Measurements from ENCODE around the gene TEFM. TPM values are rescaled to one million over a fixed set of nuclear protein-coding genes. Genes with fewer than 3 reads are reported as not detected.

TEFM gene
- total and polyA plus RNA-seq, 2 of the 8 experiments (the other 6 are each of a cell fraction or from before 2014, with no cell fraction given), result 6.1 to 10.9 TPM

GRCh38 chr17:30854146-30854545 is 51.9 kb downstream of the TEFM start (continued):
- TF ChIP-seq EGR1 (IDR thresholded peaks at IDR 0.05; ENCODE audit: borderline replicate concordance, low read depth, low read length), result no peak

Small RNA genes lying within 50 kb of the gene (small RNA-seq; reads per million reads assigned to genes)
- gene RNU6-298P (ENCODE audit: insufficient read depth), result not detected

Other genes starting within 250 kb of the TEFM start
- 21.0 and 22.7 TPM in 2 replicates for gene CRLF3, start 81.5 kb downstream of the TEFM start, total RNA-seq (2021; fragmentation: NEBNext Ultra II Directional; extraction: Animal tissue kit (Norgen Biotek cat#: 25700))
- gene CRLF3, start 81.5 kb downstream of the TEFM start, polyA plus RNA-seq (2011; rRNA removed), result 8.7 and 12.7 TPM in 2 replicates
- gene ATAD5, start 74.3 kb downstream of the TEFM start, total RNA-seq (2021; fragmentation: NEBNext Ultra II Directional; extraction: Animal tissue kit (Norgen Biotek cat#: 25700)), result 25.6 and 30.0 TPM in 2 replicates
- gene ATAD5, start 74.3 kb downstream of the TEFM start, polyA plus RNA-seq (2011; rRNA removed), result 3.0 and 3.5 TPM in 2 replicates
- 0.76 and 1.1 TPM in 2 replicates for gene ADAP2, start 15.7 kb upstream of the TEFM start, total RNA-seq (2021; fragmentation: NEBNext Ultra II Directional; extraction: Animal tissue kit (Norgen Biotek cat#: 25700))
- 0.71 and 1.1 TPM in 2 replicates for gene ADAP2, start 15.7 kb upstream of the TEFM start, polyA plus RNA-seq (2011; rRNA removed)
- gene RNF135, start 64.8 kb upstream of the TEFM start, total RNA-seq (2021; fragmentation: NEBNext Ultra II Directional; extraction: Animal tissue kit (Norgen Biotek cat#: 25700)), result 9.0 and 10.3 TPM in 2 replicates
- gene RNF135, start 64.8 kb upstream of the TEFM start, polyA plus RNA-seq (2011; rRNA removed), result 7.7 and 8.8 TPM in 2 replicates
- 27.5 and 29.6 TPM in 2 replicates for gene NF1, start 188.7 kb upstream of the TEFM start, total RNA-seq (2021; fragmentation: NEBNext Ultra II Directional; extraction: Animal tissue kit (Norgen Biotek cat#: 25700))
- 12.4 and 19.3 TPM in 2 replicates for gene NF1, start 188.7 kb upstream of the TEFM start, polyA plus RNA-seq (2011; rRNA removed)